SU-DHL-6 (cell line): ENCODE data around the gene MCM9.

Source experiments
- H2AFZ ChIP-seq: fragments of 200-600 bp; sonication (generic); 2 replicates; pipeline ENCODE4 v1.6.1; 2014; ENCODE audit warnings: low read depth, mild to moderate bottlenecking, moderate library complexity, mixed read lengths, antibody characterized with exemption, low read length; ENCODE audit not compliant: severe bottlenecking
- H3F3A ChIP-seq: fragments of 200-600 bp; shearing (Covaris generic); 2 replicates; pipeline ENCODE4 v1.6.0; 2016; ENCODE audit warnings: antibody characterized with exemption, mild to moderate bottlenecking; ENCODE audit not compliant: insufficient read depth
- H3K27ac ChIP-seq: fragments of 200-600 bp; sonication (generic); 2 replicates; pipeline ENCODE4 v1.5.1; 2016; ENCODE audit warnings: low read depth, mild to moderate bottlenecking, low read length, moderate library complexity, mixed read lengths
- H3K27me3 ChIP-seq: fragments of 200-600 bp; sonication (generic), shearing (Covaris generic); 2 replicates; pipeline ENCODE4 v1.6.0; 2014; ENCODE audit warnings: mild to moderate bottlenecking, low read length
- H3K36me3 ChIP-seq: fragments of 200-600 bp; sonication (generic); 2 replicates; pipeline ENCODE4 v1.6.1; 2014; ENCODE audit warnings: mild to moderate bottlenecking, low read length, mixed read lengths
- H3K4me2 ChIP-seq: fragments of 300-600, 200-600 bp; shearing (Covaris generic), sonication (generic); 2 replicates; pipeline ENCODE4 v1.6.0; 2014; ENCODE audit warnings: low read length, low read depth, mild to moderate bottlenecking; ENCODE audit not compliant: poor library complexity, severe bottlenecking
- H3K4me3 ChIP-seq: fragments of 200-600 bp; sonication (generic); 2 replicates; pipeline ENCODE4 v1.5.1; 2014; ENCODE audit warnings: antibody characterized with exemption, low read length, mild to moderate bottlenecking, mixed read lengths; ENCODE audit not compliant: insufficient read depth, poor library complexity, severe bottlenecking
- H3K79me2 ChIP-seq: fragments of 200-600 bp; sonication (generic); 2 replicates; pipeline ENCODE4 v1.6.1; 2014; ENCODE audit warnings: mild to moderate bottlenecking, low read length, moderate library complexity; ENCODE audit not compliant: insufficient read depth
- H3K9ac ChIP-seq: fragments of 200-600 bp; sonication (generic); 2 replicates; pipeline ENCODE4 v1.7.0; 2014; ENCODE audit warnings: mild to moderate bottlenecking, low read length
- H3K9me2 ChIP-seq: fragments of 200-600 bp; sonication (generic); replicated peaks from 2 replicates; pipeline ENCODE4 v1.6.1; 2014; ENCODE audit warnings: low read length; ENCODE audit not compliant: insufficient read depth
- H3K9me3 ChIP-seq: fragments of 200-600 bp; sonication (generic); 2 replicates; pipeline ENCODE4 v1.6.1; 2014; ENCODE audit warnings: low read length, mixed read lengths; ENCODE audit not compliant: insufficient read depth
- H4K20me1 ChIP-seq: fragments of 200-600 bp; sonication (generic); 2 replicates; pipeline ENCODE4 v1.6.1; 2014; ENCODE audit warnings: low read depth, mild to moderate bottlenecking, antibody characterized with exemption, low read length, moderate library complexity, mixed read lengths
- EZH2phosphoT487 ChIP-seq: fragments of 200-600 bp; sonication (generic), shearing (Covaris generic); conservative IDR thresholded peaks from 2 replicates; pipeline ENCODE4 v1.6.1; 2018; ENCODE audit warnings: mild to moderate bottlenecking, antibody characterized with exemption, low read length, moderate library complexity, mixed read lengths
- TF ChIP-seq, protein P1 (sequence below): fragments of 200-600 bp; sonication (generic); IDR thresholded peaks from one replicate; pipeline ENCODE4 v1.5.1; 2017; ENCODE audit warnings: antibody characterized with exemption, mild to moderate bottlenecking, low read length, moderate library complexity; ENCODE audit not compliant: insufficient read depth, poor library complexity, severe bottlenecking

MCM9 gene

DNA sequence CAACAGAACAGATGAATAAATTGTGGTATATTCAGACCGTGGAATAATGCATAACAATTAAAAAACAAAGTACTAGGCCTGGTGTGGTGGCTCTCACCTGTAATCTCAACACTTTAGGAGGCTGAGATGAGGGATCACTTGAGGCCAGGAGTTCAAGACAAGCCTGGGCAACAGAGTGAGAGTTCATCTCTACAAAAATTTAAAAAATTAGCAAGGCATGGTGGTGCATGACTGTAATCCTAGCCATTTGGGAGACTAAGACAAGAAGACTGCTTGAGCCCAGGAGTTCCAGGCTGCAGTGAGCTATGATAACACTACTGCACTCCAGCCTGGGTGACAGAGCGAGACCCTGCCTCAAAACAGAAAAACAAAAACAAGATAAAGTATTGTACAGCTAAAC, 57.2 kb downstream of the MCM9 start:
- Histone ChIP-seq H3K9me2 (no peaks in the 10 kb centered on the region), H3K9me3 (no peaks in the 10 kb centered on the region), H3F3A (no peaks in the 10 kb centered on the region), H3K27ac (no peak overlapping the region), H3K27me3 (no peaks in the 10 kb centered on the region), H3K79me2 (peaks cover 10% of the 10 kb centered on the region; the same call in 1 of the 2 replicates), H3K4me3 (no peak overlapping the region), H3K9ac (no peak overlapping the region), H3K4me2 (no peak overlapping the region), H4K20me1 (no peaks in the 10 kb centered on the region), H3K36me3 (no peaks in the 10 kb centered on the region), H2AFZ (no peak overlapping the region)
- TF ChIP-seq, protein P1, sequence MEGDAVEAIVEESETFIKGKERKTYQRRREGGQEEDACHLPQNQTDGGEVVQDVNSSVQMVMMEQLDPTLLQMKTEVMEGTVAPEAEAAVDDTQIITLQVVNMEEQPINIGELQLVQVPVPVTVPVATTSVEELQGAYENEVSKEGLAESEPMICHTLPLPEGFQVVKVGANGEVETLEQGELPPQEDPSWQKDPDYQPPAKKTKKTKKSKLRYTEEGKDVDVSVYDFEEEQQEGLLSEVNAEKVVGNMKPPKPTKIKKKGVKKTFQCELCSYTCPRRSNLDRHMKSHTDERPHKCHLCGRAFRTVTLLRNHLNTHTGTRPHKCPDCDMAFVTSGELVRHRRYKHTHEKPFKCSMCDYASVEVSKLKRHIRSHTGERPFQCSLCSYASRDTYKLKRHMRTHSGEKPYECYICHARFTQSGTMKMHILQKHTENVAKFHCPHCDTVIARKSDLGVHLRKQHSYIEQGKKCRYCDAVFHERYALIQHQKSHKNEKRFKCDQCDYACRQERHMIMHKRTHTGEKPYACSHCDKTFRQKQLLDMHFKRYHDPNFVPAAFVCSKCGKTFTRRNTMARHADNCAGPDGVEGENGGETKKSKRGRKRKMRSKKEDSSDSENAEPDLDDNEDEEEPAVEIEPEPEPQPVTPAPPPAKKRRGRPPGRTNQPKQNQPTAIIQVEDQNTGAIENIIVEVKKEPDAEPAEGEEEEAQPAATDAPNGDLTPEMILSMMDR = no peak
- TF ChIP-seq EZH2phosphoT487 = no peak

DNA sequence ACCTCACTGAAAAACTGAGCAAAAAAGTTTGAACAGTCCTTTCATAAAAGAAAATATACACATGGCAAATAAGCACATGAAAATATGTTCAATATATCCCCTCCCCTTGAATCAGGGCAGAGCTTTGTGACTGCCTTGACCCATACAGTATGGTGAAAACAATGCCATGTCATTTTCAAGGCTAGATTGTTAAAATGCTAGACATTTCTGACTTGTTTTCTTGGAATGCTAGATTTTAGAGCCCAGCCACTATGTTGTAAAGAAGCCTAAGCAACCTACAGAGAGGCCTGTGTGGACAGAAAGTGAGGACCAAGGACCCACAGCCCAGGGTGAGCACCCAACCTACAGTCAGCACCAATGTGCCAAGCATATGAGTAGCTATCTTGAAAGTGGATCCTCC, 58.1 kb downstream of the MCM9 start:
- H3K27ac ChIP-seq = no peak overlapping the region
- no peaks in the 10 kb centered on the region for H4K20me1 ChIP-seq

DNA sequence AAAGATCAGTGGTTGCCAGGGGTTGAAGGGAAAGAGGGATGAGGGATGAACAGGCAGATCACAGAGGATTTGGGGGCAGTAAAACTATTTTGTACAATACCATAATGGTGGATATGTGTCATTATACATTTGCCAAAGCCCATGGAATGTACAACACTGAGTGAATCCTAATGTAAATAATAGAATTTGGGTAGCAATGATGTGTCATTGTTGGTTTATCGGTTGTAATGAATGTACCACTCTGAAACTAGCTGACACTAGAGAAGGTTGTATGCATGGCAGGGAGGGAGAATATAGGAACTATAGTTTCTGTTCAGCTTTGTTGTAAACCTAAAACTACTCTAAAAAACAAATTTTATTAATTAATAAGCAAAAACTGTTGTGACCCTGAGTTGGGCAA, 58.8 kb downstream of the MCM9 start:
- no peaks in the 10 kb centered on the region for H3K36me3 ChIP-seq
- no peak for TF ChIP-seq EZH2phosphoT487
- TF ChIP-seq, protein P1 = no peak
- H3K9me2 ChIP-seq = no peaks in the 10 kb centered on the region
- H4K20me1 ChIP-seq = no peaks in the 10 kb centered on the region
- no peaks in the 10 kb centered on the region for H3K27me3 ChIP-seq
- no peaks in the 10 kb centered on the region for H3F3A ChIP-seq
- no peak overlapping the region for H2AFZ ChIP-seq
- no peak overlapping the region for H3K4me2 ChIP-seq
- H3K4me3 ChIP-seq = no peak overlapping the region
- H3K9me3 ChIP-seq = no peaks in the 10 kb centered on the region
- no peak overlapping the region for H3K27ac ChIP-seq
- H3K79me2 ChIP-seq = 0 out of 2 replicates have a peak, but pooled peaks cover 11% of the 10 kb centered on the region
- no peak overlapping the region for H3K9ac ChIP-seq

More for the DNA sequence above, 58.1 kb downstream of the MCM9 start:
- Histone ChIP-seq H3K4me3 (no peak overlapping the region), H3F3A (no peaks in the 10 kb centered on the region), H2AFZ (no peak overlapping the region), H3K79me2 (peaks cover 13% of the 10 kb centered on the region; the same call in 1 of the 2 replicates), H3K9me2 (no peaks in the 10 kb centered on the region), H3K27me3 (no peaks in the 10 kb centered on the region), H3K9ac (no peak overlapping the region), H3K4me2 (no peak overlapping the region), H3K9me3 (no peaks in the 10 kb centered on the region), H3K36me3 (no peaks in the 10 kb centered on the region)
- TF ChIP-seq EZH2phosphoT487 = no peak

DNA sequence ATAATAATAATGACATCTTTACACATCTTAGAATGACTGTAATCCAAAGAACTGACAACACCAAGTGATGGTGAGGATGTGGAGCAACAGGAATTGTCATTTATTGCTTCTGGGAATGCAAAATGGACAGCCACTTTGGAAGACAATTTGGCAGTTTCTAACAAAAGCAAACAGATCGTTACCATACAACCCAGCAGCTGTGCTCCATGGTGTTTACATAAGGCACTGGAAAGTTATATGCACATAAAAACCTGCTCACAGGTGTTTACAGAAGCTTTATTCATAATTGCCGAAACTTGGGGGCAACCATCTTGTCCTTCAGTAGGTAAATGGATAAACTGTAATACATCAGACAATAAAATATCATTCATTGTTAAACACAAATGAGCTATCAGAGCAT, 59.3 kb downstream of the MCM9 start:
- no peak overlapping the region for H3K4me2 ChIP-seq
- no peak overlapping the region for H3K27ac ChIP-seq
- H3K36me3 ChIP-seq = no peaks in the 10 kb centered on the region
- no peaks in the 10 kb centered on the region for H3F3A ChIP-seq
- no peak overlapping the region for H3K4me3 ChIP-seq
- H3K27me3 ChIP-seq = no peaks in the 10 kb centered on the region
- no peak overlapping the region for H2AFZ ChIP-seq
- no peaks in the 10 kb centered on the region for H4K20me1 ChIP-seq
- no peaks in the 10 kb centered on the region for H3K9me3 ChIP-seq
- no peaks in the 10 kb centered on the region for H3K9me2 ChIP-seq
- TF ChIP-seq, protein P1 = no peak
- no peak for TF ChIP-seq EZH2phosphoT487
- H3K79me2 ChIP-seq = 0 out of 2 replicates have a peak, but pooled peaks cover 6% of the 10 kb centered on the region
- H3K9ac ChIP-seq = no peak overlapping the region
